RWPE2 (cell line): ENCODE measurements around the gene TAB2.

Experiments
- ATAC-seq: fragments of 200-7000 bp; cut with Tn5 transposase; 3 replicates; pipeline ENCODE4 v1.9.1; 2021; ENCODE audit warnings: low read depth
- DNase-seq: peaks from one replicate; pipeline ENCODE4 v3.0.0-alpha.2; 2020; ENCODE audit warnings: low spot score
- H3K27ac ChIP-seq: fragments of 450-650 bp; 2 replicates; pipeline ENCODE4 v1.5.1; 2017; ENCODE audit warnings: mild to moderate bottlenecking; ENCODE audit not compliant: poor library complexity, severe bottlenecking
- H3K27me3 ChIP-seq: fragments of 250-450 bp; sonication (Bioruptor Pico); 2 replicates; pipeline ENCODE4 v1.5.1; 2021; ENCODE audit warnings: mild to moderate bottlenecking, moderate library complexity; ENCODE audit not compliant: insufficient read depth, poor library complexity, severe bottlenecking
- H3K36me3 ChIP-seq: fragments of 250-450 bp; sonication (Bioruptor Pico); 2 replicates; pipeline ENCODE4 v1.5.1; 2020; ENCODE audit warnings: low read depth, mild to moderate bottlenecking, moderate library complexity
- H3K4me1 ChIP-seq: fragments of 250-450 bp; sonication (Bioruptor Pico); 2 replicates; pipeline ENCODE4 v1.5.1; 2021; ENCODE audit warnings: mild to moderate bottlenecking, moderate library complexity; ENCODE audit not compliant: insufficient read depth, poor library complexity, severe bottlenecking
- H3K4me3 ChIP-seq: fragments of 250-450 bp; sonication (Bioruptor Pico); 2 replicates; pipeline ENCODE4 v1.5.1; 2021; ENCODE audit warnings: mild to moderate bottlenecking, moderate library complexity; ENCODE audit not compliant: severe bottlenecking
- H3K9me3 ChIP-seq: fragments of 250-450 bp; sonication (Bioruptor Pico); 2 replicates; pipeline ENCODE4 v1.5.1; 2021; ENCODE audit warnings: mild to moderate bottlenecking, moderate library complexity; ENCODE audit not compliant: severe bottlenecking
- TF ChIP-seq, protein P1 (sequence below): fragments of 450-650 bp; IDR thresholded peaks from one replicate; pipeline ENCODE4 v1.5.1; 2017; ENCODE audit warnings: mild to moderate bottlenecking, moderate library complexity; ENCODE audit not compliant: poor library complexity, severe bottlenecking

Gene TAB2

DNA sequence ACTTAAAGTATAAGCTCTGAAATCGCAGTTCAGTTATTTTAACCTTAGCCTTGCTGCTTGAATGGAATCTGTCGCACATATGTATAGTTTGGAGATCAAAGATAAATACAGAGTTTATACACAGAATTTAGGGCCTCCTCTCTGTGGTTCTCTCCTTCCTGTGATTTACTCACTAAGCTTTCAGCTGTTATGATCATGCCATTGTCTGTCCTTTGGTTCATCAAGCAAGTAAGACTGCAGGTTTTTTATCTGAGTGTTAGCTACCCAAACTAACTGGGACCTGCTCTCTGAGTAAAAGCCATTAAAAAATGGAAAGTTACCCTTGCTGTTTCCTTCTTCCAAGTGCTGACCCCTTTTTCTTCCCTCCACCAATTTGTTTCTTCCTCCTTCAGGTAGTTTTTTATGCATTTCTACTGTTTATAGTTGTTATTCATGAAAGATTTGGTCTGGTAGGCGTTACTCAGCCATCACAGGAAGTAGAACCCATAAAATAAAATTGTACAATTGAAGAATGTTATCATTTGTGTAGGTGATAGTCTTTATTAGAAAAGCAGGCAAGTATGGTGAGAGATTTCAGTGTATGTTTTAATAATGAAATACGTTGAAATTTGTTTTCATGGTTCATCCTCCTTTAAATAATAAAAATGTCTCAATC lies 48.9 kb downstream of the TAB2 start:
- DNase-seq: no peak
- Histone ChIP-seq H3K9me3 (peaks cover 4% of the 10 kb centered on the region), H3K27ac (no peak overlapping the region), H3K4me1 (peaks cover 18% of the 10 kb centered on the region), H3K27me3 (no peaks in the 10 kb centered on the region), H3K4me3 (no peak overlapping the region), H3K36me3 (peaks cover 28% of the 10 kb centered on the region)
- TF ChIP-seq, protein P1, sequence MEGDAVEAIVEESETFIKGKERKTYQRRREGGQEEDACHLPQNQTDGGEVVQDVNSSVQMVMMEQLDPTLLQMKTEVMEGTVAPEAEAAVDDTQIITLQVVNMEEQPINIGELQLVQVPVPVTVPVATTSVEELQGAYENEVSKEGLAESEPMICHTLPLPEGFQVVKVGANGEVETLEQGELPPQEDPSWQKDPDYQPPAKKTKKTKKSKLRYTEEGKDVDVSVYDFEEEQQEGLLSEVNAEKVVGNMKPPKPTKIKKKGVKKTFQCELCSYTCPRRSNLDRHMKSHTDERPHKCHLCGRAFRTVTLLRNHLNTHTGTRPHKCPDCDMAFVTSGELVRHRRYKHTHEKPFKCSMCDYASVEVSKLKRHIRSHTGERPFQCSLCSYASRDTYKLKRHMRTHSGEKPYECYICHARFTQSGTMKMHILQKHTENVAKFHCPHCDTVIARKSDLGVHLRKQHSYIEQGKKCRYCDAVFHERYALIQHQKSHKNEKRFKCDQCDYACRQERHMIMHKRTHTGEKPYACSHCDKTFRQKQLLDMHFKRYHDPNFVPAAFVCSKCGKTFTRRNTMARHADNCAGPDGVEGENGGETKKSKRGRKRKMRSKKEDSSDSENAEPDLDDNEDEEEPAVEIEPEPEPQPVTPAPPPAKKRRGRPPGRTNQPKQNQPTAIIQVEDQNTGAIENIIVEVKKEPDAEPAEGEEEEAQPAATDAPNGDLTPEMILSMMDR: no peak
- ATAC-seq: no peak

- Histone ChIP-seq H3K27me3 (no peaks in the 10 kb centered on the region), H3K4me3 (no peak overlapping the region), H3K9me3 (no peaks in the 10 kb centered on the region), H3K4me1 (peaks cover 7% of the 10 kb centered on the region), H3K27ac (no peak overlapping the region), H3K36me3 (peaks cover 40% of the 10 kb centered on the region)
- ATAC-seq: no peak
- DNase-seq: no peak
- TF ChIP-seq, protein P1: no peak
Observed at GRCh38 chr6:149368065-149368464, 50.6 kb downstream of the TAB2 start.

GRCh38 chr6:149371154-149371553 lies 53.6 kb downstream of the TAB2 start:
- Histone ChIP-seq H3K9me3 (no peaks in the 10 kb centered on the region), H3K4me3 (no peak overlapping the region), H3K4me1 (no peaks in the 10 kb centered on the region), H3K36me3 (peaks cover 50% of the 10 kb centered on the region), H3K27ac (no peak overlapping the region), H3K27me3 (no peaks in the 10 kb centered on the region)
- DNase-seq (no peak), ATAC-seq (no peak)
- TF ChIP-seq, protein P1: no peak

DNA sequence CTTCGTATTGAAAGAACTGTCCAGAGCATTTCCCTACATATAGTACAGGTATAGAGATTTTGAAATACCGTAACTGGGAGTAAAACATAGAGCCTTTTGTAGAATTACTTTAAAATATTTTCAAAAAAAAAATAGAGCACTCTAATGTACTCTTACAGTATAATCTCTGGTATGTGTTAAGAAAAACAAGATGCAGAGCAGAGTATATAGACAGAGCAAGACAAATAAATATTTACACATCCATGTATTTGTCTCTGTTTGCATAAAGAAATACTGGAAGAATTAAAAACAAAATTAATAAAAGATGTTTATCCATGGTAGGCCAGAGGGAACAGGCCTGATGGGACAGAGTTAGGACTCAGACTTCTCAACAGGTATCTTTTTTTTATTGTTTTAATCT lies 54.5 kb downstream of the TAB2 start:
- Histone ChIP-seq H3K27me3 (no peaks in the 10 kb centered on the region), H3K36me3 (peaks cover 50% of the 10 kb centered on the region), H3K4me1 (no peaks in the 10 kb centered on the region), H3K9me3 (no peaks in the 10 kb centered on the region), H3K27ac (no peak overlapping the region), H3K4me3 (no peak overlapping the region)
- TF ChIP-seq, protein P1: no peak
- no peak for ATAC-seq
- no peak for DNase-seq

GRCh38 chr6:149373511-149373910 lies 56.0 kb downstream of the TAB2 start:
- no peak for ATAC-seq
- H3K4me1 ChIP-seq: no peaks in the 10 kb centered on the region
- no peaks in the 10 kb centered on the region for H3K27me3 ChIP-seq

More at GRCh38 chr6:149373511-149373910, 56.0 kb downstream of the TAB2 start:
- TF ChIP-seq, protein P1: no peak
- Histone ChIP-seq H3K9me3 (no peaks in the 10 kb centered on the region), H3K27ac (no peak overlapping the region), H3K4me3 (no peak overlapping the region), H3K36me3 (peaks cover 59% of the 10 kb centered on the region)
- DNase-seq: no peak
